ENCODE results near the gene VAV2.

- TF ChIP-seq POLR2A (IDR thresholded peaks at IDR 0.05) = no peak
- no peak for TF ChIP-seq CTCF (IDR thresholded peaks at IDR 0.05)
Observed at GRCh38 chr9:133828338-133828997, 163.7 kb downstream of the VAV2 start.

Measured in uterus (tissue), 2 donors.